Peyer's patch (tissue), 4 donors: ENCODE data around the gene TIAM1.

Experiments
- CTCF ChIP-seq, 6 experiments: fragments of 450-650 bp in 4 of 6; fragments of 200-600 bp in 2 of 6; sonication (generic) in 1 of 6; IDR thresholded peaks; one replicate each; pipeline ENCODE4 v1.5.1; 2017 to 2019; ENCODE audit warnings: antibody characterized with exemption in 6 of 6, mild to moderate bottlenecking in 3 of 6, moderate library complexity in 1 of 6
- POLR2A ChIP-seq, 2 donors: fragments of 450-650 bp; IDR thresholded peaks; one replicate each; pipeline ENCODE4 v1.5.1; 2017; ENCODE audit warnings: antibody characterized with exemption in 2 of 2, mild to moderate bottlenecking in 2 of 2, moderate library complexity in 2 of 2

DNA sequence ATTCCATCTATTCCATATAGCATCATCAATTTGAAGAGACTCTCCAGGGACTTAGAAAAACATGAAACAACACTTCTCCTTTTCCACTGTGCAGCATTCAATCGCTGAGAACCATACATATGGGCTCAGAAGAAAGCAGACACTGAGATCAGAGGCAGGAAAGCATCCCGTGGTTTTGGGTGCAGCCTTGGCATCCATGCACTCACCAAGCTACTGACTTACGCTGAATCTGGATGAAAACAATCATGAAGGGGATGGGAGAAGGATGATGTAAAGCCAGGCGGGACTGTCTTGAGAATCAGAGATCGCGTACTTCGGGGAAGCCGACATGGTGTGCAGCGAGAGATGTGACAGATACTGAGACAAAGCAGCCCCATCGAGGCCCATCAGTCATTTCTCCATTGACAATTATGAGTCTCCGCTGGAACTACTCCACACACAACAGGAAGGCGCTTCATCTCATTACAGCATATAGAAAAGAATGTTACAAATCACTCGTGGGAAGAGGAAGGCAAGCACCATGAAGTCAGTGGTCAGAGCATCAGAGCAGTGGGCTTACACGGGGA is 2.3 kb upstream of the TIAM1 start:
- TF ChIP-seq POLR2A (IDR thresholded peaks at IDR 0.05): no peak
- no peak for TF ChIP-seq CTCF (IDR thresholded peaks at IDR 0.05)
